ENCODE measurements around the gene PAK5. TPM values are rescaled to one million over a fixed set of nuclear protein-coding genes. Genes with fewer than 3 reads are reported as not detected.

Gene PAK5
- total RNA-seq, 1 experiment from 2014 or later, result not detected

GRCh38 chr20:9758752-9759151 lies 80.1 kb downstream of the PAK5 start:
- Histone ChIP-seq H3K9me2 (ENCODE audit: insufficient read depth) (no peaks in the 10 kb centered on the region), H3K79me2 (ENCODE audit: low read depth) (no peaks in the 10 kb centered on the region), H3K27ac (no peak overlapping the region), H3K4me3 (no peak overlapping the region), H3K4me1 (replicated peaks; ENCODE audit: insufficient read depth) (no peaks in the 10 kb centered on the region), H2AFZ (no peak overlapping the region), H3K36me3 (ENCODE audit: low read depth) (no peaks in the 10 kb centered on the region), H3K4me2 (no peak overlapping the region), H4K20me1 (ENCODE audit: insufficient read depth) (no peaks in the 10 kb centered on the region), H3F3A (ENCODE audit: insufficient read depth, low read depth) (no peaks in the 10 kb centered on the region), H3K9me3 (ENCODE audit: insufficient read depth, low read depth) (no peaks in the 10 kb centered on the region), H3K27me3 (ENCODE audit: insufficient read depth, low read depth) (0 out of 2 replicates have a peak, but pooled peaks cover 3% of the 10 kb centered on the region)
- BruUV-seq (replicated peaks), result no TSS peak
- ChIA-PET CTCF (no interaction called here), POLR2A (ENCODE audit: unreplicated experiment) (no interaction called here)
- no peak for DNase-seq
- intact Hi-C loops (cut with micrococcal nuclease; ENCODE audit: unreplicated experiment), result no loop called here
- TF ChIP-seq EZH2 (IDR thresholded peaks at IDR 0.05; ENCODE audit: low read depth), result no peak
- no peak for TF ChIP-seq CTCF (conservative IDR thresholded peaks at IDR 0.05)

- CTCF ChIA-PET, result no interaction called here
- no peak overlapping the region for H3K27ac ChIP-seq
Measured at GRCh38 chr20:9756660-9757059, 82.2 kb downstream of the PAK5 start.

GRCh38 chr20:9755301-9755700 lies 83.6 kb downstream of the PAK5 start:
- H3K36me3 ChIP-seq (ENCODE audit: low read depth), result no peaks in the 10 kb centered on the region
- no peaks in the 10 kb centered on the region for H3K4me1 ChIP-seq (replicated peaks; ENCODE audit: insufficient read depth)
- no peak overlapping the region for H3K4me2 ChIP-seq
- no peaks in the 10 kb centered on the region for H3K79me2 ChIP-seq (ENCODE audit: low read depth)
- CTCF ChIA-PET, result no interaction called here
- POLR2A ChIA-PET (ENCODE audit: unreplicated experiment), result no interaction called here
- no peak overlapping the region for H3K4me3 ChIP-seq
- H2AFZ ChIP-seq, result no peak overlapping the region
- H3F3A ChIP-seq (ENCODE audit: insufficient read depth, low read depth), result no peaks in the 10 kb centered on the region
- intact Hi-C loops (cut with micrococcal nuclease; ENCODE audit: unreplicated experiment), result no loop called here
- no peaks in the 10 kb centered on the region for H4K20me1 ChIP-seq (ENCODE audit: insufficient read depth)
- TF ChIP-seq CTCF (conservative IDR thresholded peaks at IDR 0.05) (no peak), EZH2 (IDR thresholded peaks at IDR 0.05; ENCODE audit: low read depth) (no peak)
- 0 out of 2 replicates have a peak, but pooled peaks cover 3% of the 10 kb centered on the region for H3K27me3 ChIP-seq (ENCODE audit: insufficient read depth, low read depth)
- DNase-seq, result no peak
- no peak overlapping the region for H3K27ac ChIP-seq
- no peaks in the 10 kb centered on the region for H3K9me2 ChIP-seq (ENCODE audit: insufficient read depth)
- BruUV-seq (replicated peaks), result no TSS peak
- no peaks in the 10 kb centered on the region for H3K9me3 ChIP-seq (ENCODE audit: insufficient read depth, low read depth)

More at GRCh38 chr20:9756660-9757059, 82.2 kb downstream of the PAK5 start:
- no peak for TF ChIP-seq CTCF (conservative IDR thresholded peaks at IDR 0.05)
- TF ChIP-seq EZH2 (IDR thresholded peaks at IDR 0.05; ENCODE audit: low read depth), result no peak
- Histone ChIP-seq H3K9me2 (ENCODE audit: insufficient read depth) (no peaks in the 10 kb centered on the region), H4K20me1 (ENCODE audit: insufficient read depth) (no peaks in the 10 kb centered on the region), H3K4me2 (no peak overlapping the region), H3K4me3 (no peak overlapping the region), H3K27me3 (ENCODE audit: insufficient read depth, low read depth) (0 out of 2 replicates have a peak, but pooled peaks cover 3% of the 10 kb centered on the region), H3F3A (ENCODE audit: insufficient read depth, low read depth) (no peaks in the 10 kb centered on the region), H2AFZ (no peak overlapping the region), H3K9me3 (ENCODE audit: insufficient read depth, low read depth) (no peaks in the 10 kb centered on the region), H3K79me2 (ENCODE audit: low read depth) (no peaks in the 10 kb centered on the region), H3K4me1 (replicated peaks; ENCODE audit: insufficient read depth) (no peaks in the 10 kb centered on the region), H3K36me3 (ENCODE audit: low read depth) (no peaks in the 10 kb centered on the region)
- BruUV-seq (replicated peaks), result no TSS peak
- intact Hi-C loops (cut with micrococcal nuclease; ENCODE audit: unreplicated experiment), result no loop called here
- POLR2A ChIA-PET (ENCODE audit: unreplicated experiment), result no interaction called here
- no peak for DNase-seq

Measured in PC-9 (cell line).